Mucosa of descending colon (tissue), 3 donors: ENCODE measurements around the gene COL9A3. TPM values are rescaled to one million over a fixed set of nuclear protein-coding genes. Genes with fewer than 3 reads are reported as not detected.
A peak's percentile ranks its signal among the peaks of the same experiment; 100 is the strongest.

Experiments used
- ATAC-seq: fragments of 200-7000 bp; cut with Tn5 transposase; one replicate; pipeline ENCODE4 v1.9.1; 2020; ENCODE audit warnings: mild to moderate bottlenecking, moderate library complexity
- DNase-seq, 3 donors: peaks; one replicate each; pipeline ENCODE4 v3.0.0-alpha.2; 2020
- H3K36me3 ChIP-seq: fragments of 200-600 bp; one replicate; pipeline ENCODE4 v1.8.0; 2021; ENCODE audit warnings: low read depth, mild to moderate bottlenecking
- H3K4me1 ChIP-seq: fragments of 200-600 bp; one replicate; pipeline ENCODE4 v1.8.0; 2021; ENCODE audit warnings: low read depth, mild to moderate bottlenecking
- H3K4me3 ChIP-seq: fragments of 200-600 bp; one replicate; pipeline ENCODE4 v1.8.0; 2021; ENCODE audit warnings: mild to moderate bottlenecking
- H3K9me3 ChIP-seq: fragments of 200-600 bp; one replicate; pipeline ENCODE4 v1.8.0; 2021; ENCODE audit warnings: mild to moderate bottlenecking
- CTCF ChIP-seq: fragments of 200-600 bp; IDR thresholded peaks from one replicate; pipeline ENCODE4 v1.8.0; 2022; ENCODE audit warnings: antibody characterized with exemption, mild to moderate bottlenecking
- intact Hi-C, 2 donors: fragments of 100-400 bp; cut with DNase I in 1 of 2; cut with micrococcal nuclease in 1 of 2; formaldehyde crosslinking; loops; one replicate each; pipeline versions ENCODE4 v1.11.0 to v1.11.1; 2022; cut with DNase I, micrococcal nuclease
- total RNA-seq, 3 donors: library from RNA; stranded (reverse); fragmentation: NEBNext Ultra II Directional in 2 of 3; extraction: Animal tissue kit (Norgen Biotek cat#: 25700) in 2 of 3; gene quantifications; one replicate each; pipeline versions ENCODE4 v1.2.1 to v1.2.4, GENCODE V29; 2021 to 2023
- donor health status: DM: no; HTN: no; CAD: no; lungs with moderate emphysema.
- donor health status: DM: no; HTN: no; CAD: no.
- donor health status: DM: no; HTN: yes; CAD: no.

COL9A3 gene
- total RNA-seq, 3 donors from 2014 or later, result 0.70 to 12.4 (median 2.3) TPM

GRCh38 chr20:62840244-62841197 lies 23.7 kb downstream of the COL9A3 start:
- Histone ChIP-seq H3K36me3 (no peaks in the 10 kb centered on the region), H3K4me1 (peaks cover 6% of the 10 kb centered on the region), H3K4me3 (no peak overlapping the region), H3K9me3 (no peaks in the 10 kb centered on the region)
- intact Hi-C loops, result no loop called here
- no peak for TF ChIP-seq CTCF
- ATAC-seq (peak; percentile 42), DNase-seq (peak; percentile 43 to 60 (median 51))

- intact Hi-C loops, result no loop called here
- no peaks in the 10 kb centered on the region for H3K9me3 ChIP-seq
- TF ChIP-seq CTCF, result no peak
These were observed 24.9 kb downstream of the COL9A3 start for GRCh38 chr20:62841705-62842212.

GRCh38 chr20:62843656-62844055 lies 26.8 kb downstream of the COL9A3 start:
- Histone ChIP-seq H3K9me3 (no peaks in the 10 kb centered on the region), H3K36me3 (no peaks in the 10 kb centered on the region), H3K4me1 (no peaks in the 10 kb centered on the region), H3K4me3 (no peak overlapping the region)
- DNase-seq, result no peak
- no peak for ATAC-seq
- intact Hi-C loops, result no loop called here
- TF ChIP-seq CTCF, result no peak

More at GRCh38 chr20:62841705-62842212, 24.9 kb downstream of the COL9A3 start:
- Histone ChIP-seq H3K36me3 (no peaks in the 10 kb centered on the region), H3K4me1 (peaks cover 6% of the 10 kb centered on the region), H3K4me3 (no peak overlapping the region)
- DNase-seq, result peak in 1 of 3 donors; percentile 20
- no peak for ATAC-seq

DNA sequence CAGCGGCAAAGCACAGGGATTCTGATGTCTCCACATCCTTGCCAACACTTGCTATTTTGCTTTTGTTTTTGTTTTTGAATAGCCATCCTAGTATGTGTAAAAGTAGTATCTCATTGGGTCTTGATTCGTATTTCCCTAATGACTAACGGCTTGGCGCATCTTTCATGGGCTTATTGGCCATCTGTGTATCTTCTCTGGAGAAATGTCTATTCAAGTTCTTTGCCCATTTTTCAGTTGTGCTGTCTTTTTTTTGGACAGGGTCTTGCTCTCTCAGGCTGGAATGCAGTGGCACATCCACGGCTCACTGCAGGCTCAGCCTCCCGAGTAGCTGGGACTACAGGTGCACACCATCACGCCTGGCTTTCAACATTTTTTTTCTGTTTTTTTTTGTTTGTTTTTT lies 27.3 kb downstream of the COL9A3 start:
- H3K36me3 ChIP-seq, result no peaks in the 10 kb centered on the region
- TF ChIP-seq CTCF, result no peak
- intact Hi-C loops, result no loop called here
- no peak overlapping the region for H3K4me3 ChIP-seq
- DNase-seq (no peak), ATAC-seq (no peak)
- no peaks in the 10 kb centered on the region for H3K9me3 ChIP-seq
- H3K4me1 ChIP-seq, result no peaks in the 10 kb centered on the region

GRCh38 chr20:62845416-62846160 lies 28.7 kb downstream of the COL9A3 start:
- peak; percentile 50 for ATAC-seq
- intact Hi-C loops, result no loop called here

More at GRCh38 chr20:62845416-62846160, 28.7 kb downstream of the COL9A3 start:
- no peaks in the 10 kb centered on the region for H3K4me1 ChIP-seq
- H3K4me3 ChIP-seq, result no peak overlapping the region
- H3K36me3 ChIP-seq, result no peaks in the 10 kb centered on the region
- no peak for DNase-seq
- H3K9me3 ChIP-seq, result no peaks in the 10 kb centered on the region
- TF ChIP-seq CTCF, result no peak
